NOMO-1 treated with DMSO at 0.1 percent for 48 hours (cell line): ENCODE measurements around the gene ARHGEF10L.

Source experiments
- DNase-seq: peaks from one replicate; lab custom pipeline; 2025; ENCODE audit not compliant: unreplicated experiment; lab: John Stamatoyannopoulos, UW

The ARHGEF10L gene

GRCh38 chr1:17630048-17630830, 90.7 kb downstream of the ARHGEF10L start:
- DNase-seq = peak; percentile 91

GRCh38 chr1:17630986-17631385, 91.5 kb downstream of the ARHGEF10L start:
- DNase-seq = no peak

GRCh38 chr1:17631410-17631809, 91.9 kb downstream of the ARHGEF10L start:
- DNase-seq = no peak

- no peak for DNase-seq
Measured at GRCh38 chr1:17632106-17632505, 92.6 kb downstream of the ARHGEF10L start.

- no peak for DNase-seq
Measured at GRCh38 chr1:17632541-17633184, 93.2 kb downstream of the ARHGEF10L start.

GRCh38 chr1:17633654-17634053, 94.2 kb downstream of the ARHGEF10L start:
- DNase-seq = no peak

GRCh38 chr1:17635276-17635675, 95.8 kb downstream of the ARHGEF10L start:
- no peak for DNase-seq

- DNase-seq = peak; percentile 91
Measured at GRCh38 chr1:17635811-17636210, 96.3 kb downstream of the ARHGEF10L start.

- no peak for DNase-seq
Measured at GRCh38 chr1:17636612-17637011, 97.1 kb downstream of the ARHGEF10L start.

- no peak for DNase-seq
Measured at GRCh38 chr1:17637055-17637454, 97.6 kb downstream of the ARHGEF10L start.

- DNase-seq = no peak
Measured at GRCh38 chr1:17639703-17640340, 100.3 kb downstream of the ARHGEF10L start.

- peak; percentile 90 for DNase-seq
Measured at GRCh38 chr1:17640393-17640792, 100.9 kb downstream of the ARHGEF10L start.

GRCh38 chr1:17640975-17641374, 101.5 kb downstream of the ARHGEF10L start:
- DNase-seq = no peak

GRCh38 chr1:17642169-17642568, 102.7 kb downstream of the ARHGEF10L start:
- no peak for DNase-seq

GRCh38 chr1:17642943-17643342, 103.4 kb downstream of the ARHGEF10L start:
- no peak for DNase-seq

GRCh38 chr1:17643861-17644703, 104.6 kb downstream of the ARHGEF10L start:
- DNase-seq = no peak

GRCh38 chr1:17645068-17645911, 105.8 kb downstream of the ARHGEF10L start:
- no peak for DNase-seq

- no peak for DNase-seq
Measured at GRCh38 chr1:17646444-17647280, 107.2 kb downstream of the ARHGEF10L start.

GRCh38 chr1:17648457-17649145, 109.1 kb downstream of the ARHGEF10L start:
- DNase-seq = no peak
